HepG2 (cell line): ENCODE results near the gene SIVA1. TPM values are rescaled to one million over a fixed set of nuclear protein-coding genes. Genes with fewer than 3 reads are reported as not detected.
A peak's percentile ranks its signal among the peaks of the same experiment; 100 is the strongest.

Experiments
- ATAC-seq: fragments of 200-7000 bp; cut with Tn5 transposase; 3 replicates; pipeline ENCODE4 v1.9.1; 2020; ENCODE audit warnings: mild to moderate bottlenecking, moderate library complexity
- BruUV-seq: library from RNA; stranded (reverse); fragments of 400-500 nt; replicated peaks from 2 replicates; lab custom pipeline; 2021; lab: Mats Ljungman, UMichigan
- CTCF ChIA-PET: fragments of 300-600 bp; formaldehyde crosslinking; extraction: SDS; loops from one replicate; lab custom pipeline; 2021; ENCODE audit warnings: low total read pairs, inconsistent platforms, low intra/inter-chr PET ratio; lab: Yijun Ruan, JAX
- POLR2A ChIA-PET: fragments of 350-600 bp; sonication (Branson Sonifier 250); formaldehyde crosslinking; loops from one replicate; lab custom pipeline; 2020; ENCODE audit warnings: antibody characterized with exemption, inconsistent platforms; lab: Yijun Ruan, JAX
- DNase-seq: peaks from one replicate; pipeline ENCODE4 v3.0.0-alpha.2; 2015; ENCODE audit warnings: low spot score
- FAIRE-seq: peaks from 3 replicates; lab custom pipeline; 2011; peaks lifted over from hg19 to GRCh38; lab: Jason Lieb, UNC
- H2AFZ ChIP-seq: one replicate; pipeline ENCODE4 v1.6.1; 2011; ENCODE audit warnings: low read length, inconsistent platforms
- H3K27ac ChIP-seq: fragments of 300-600 bp; 3 replicates; pipeline ENCODE4 v1.8.0; 2011; ENCODE audit warnings: mixed run types, mild to moderate bottlenecking, mixed read lengths, low read length, inconsistent platforms; ENCODE audit not compliant: insufficient read depth; ENCODE audit errors: extremely low read length
- H3K27me3 ChIP-seq, 2 experiments: fragments of 200-600 bp in 1 of 2; 2 replicates in 1 of 2; 3 replicates in 1 of 2; pipeline versions ENCODE4 v1.6.0 to v1.8.0; 2011; ENCODE audit warnings: low read length in 2 of 2, mild to moderate bottlenecking in 2 of 2, moderate library complexity in 2 of 2, inconsistent platforms in 1 of 2; ENCODE audit not compliant: insufficient read depth in 2 of 2, control insufficient read depth in 1 of 2
- H3K36me3 ChIP-seq, 2 experiments: fragments of 200-600 bp in 1 of 2; replicated peaks in 1 of 2; 2 replicates in 1 of 2; 3 replicates in 1 of 2; pipeline versions ENCODE4 v1.5.1 to v1.8.0; 2011; ENCODE audit warnings: low read length in 2 of 2, inconsistent platforms in 1 of 2; ENCODE audit not compliant: insufficient read depth in 2 of 2, control insufficient read depth in 1 of 2
- H3K4me1 ChIP-seq: 2 replicates; pipeline ENCODE4 v1.5.1; 2012; ENCODE audit warnings: low read length, inconsistent platforms; ENCODE audit not compliant: insufficient read depth
- H3K4me2 ChIP-seq: 2 replicates; pipeline ENCODE4 v1.6.0; 2011; ENCODE audit warnings: low read depth, low read length, inconsistent platforms
- H3K4me3 ChIP-seq, 3 experiments: fragments of 200-600 bp in 1 of 3; sonication (generic), shearing (Covaris generic) in 1 of 3; replicated peaks in 1 of 3; 2 replicates each; pipeline ENCODE4 v1.5.1; 2011 to 2016; ENCODE audit warnings: low read length in 3 of 3, inconsistent platforms in 2 of 3, low read depth in 2 of 3, mild to moderate bottlenecking in 2 of 3, control low read depth in 1 of 3, mixed read lengths in 1 of 3; ENCODE audit not compliant: insufficient read depth in 1 of 3
- H3K79me2 ChIP-seq: one replicate; pipeline ENCODE4 v1.6.1; 2011; ENCODE audit warnings: low read length, inconsistent platforms; ENCODE audit not compliant: insufficient read depth
- H3K9ac ChIP-seq: 2 replicates; pipeline ENCODE4 v1.6.0; 2011; ENCODE audit warnings: mild to moderate bottlenecking, low read depth, low read length, inconsistent platforms; ENCODE audit not compliant: insufficient read depth
- H3K9me3 ChIP-seq: 2 replicates; pipeline ENCODE4 v1.5.1; 2012; ENCODE audit warnings: mild to moderate bottlenecking, low read length
- H4K20me1 ChIP-seq: 2 replicates; pipeline ENCODE4 v1.6.0; 2011; ENCODE audit warnings: inconsistent platforms, mild to moderate bottlenecking, low read length, moderate library complexity; ENCODE audit not compliant: insufficient read depth
- ATM ChIP-seq: fragments of 450-650 bp; IDR thresholded peaks from 2 replicates; pipeline ENCODE4 v1.7.1; 2017; ENCODE audit warnings: mild to moderate bottlenecking, borderline replicate concordance
- PHF20 ChIP-seq: sonication (generic); formaldehyde crosslinking; IDR thresholded peaks from 2 replicates; pipeline ENCODE4 v1.5.0; 2020; ENCODE audit warnings: mild to moderate bottlenecking, missing genetic modification reagents
- RBFOX2 ChIP-seq: fragments of 200-400 bp; formaldehyde crosslinking; IDR thresholded peaks from 2 replicates; pipeline ENCODE4 v1.6.1; 2017; ENCODE audit warnings: low read depth, mild to moderate bottlenecking, low read length
- REST ChIP-seq, 2 experiments: IDR thresholded peaks; 2 replicates each; pipeline ENCODE4 v1.6.1; 2011 to 2012; ENCODE audit warnings: low read length in 2 of 2, borderline replicate concordance in 1 of 2, low read depth in 1 of 2, mild to moderate bottlenecking in 1 of 2, moderate library complexity in 1 of 2
- SMYD3 ChIP-seq: sonication (generic); formaldehyde crosslinking; IDR thresholded peaks from 2 replicates; pipeline ENCODE4 v1.8.1; 2023; ENCODE audit warnings: mild to moderate bottlenecking, missing genetic modification reagents
- ZNF589 ChIP-seq: sonication (generic); formaldehyde crosslinking; conservative IDR thresholded peaks from 2 replicates; pipeline ENCODE4 v1.8.0; 2022; ENCODE audit warnings: mild to moderate bottlenecking, moderate library complexity, missing genetic modification reagents
- WGBS: methylation state at CpG from one replicate; pipeline ENCODE4 v1.1.6; 2017; ENCODE audit warnings: low lambda C conversion rate; 5-methylcytosine and 5-hydroxymethylcytosine counted together
- in situ Hi-C: cut with HindIII; loops from 2 replicates; pipeline ENCODE4 v1.10.0; 2017; ENCODE audit warnings: low pct_unique_long_range_greater_than_20kb; ENCODE audit not compliant: extremely low pct_ligation_motif_present
- intact Hi-C: fragments of 100-400 bp; cut with micrococcal nuclease; formaldehyde crosslinking; loops from one replicate; pipeline ENCODE4 v1.10.0; 2022; ENCODE audit not compliant: unreplicated experiment
- polyA plus RNA-seq, 8 experiments: library from polyadenylated mRNA; depleted of rRNA in 3 of 8; stranded (reverse) in 7 of 8; unstranded in 1 of 8; fragments of >200 nt; fragmentation: Illumina TruSeq in 4 of 8; extraction: Trizol in 4 of 8; gene quantifications; 2 replicates each; pipeline versions ENCODE4 v1.2.1 to v1.2.3, GENCODE V29; 2011 to 2016; ENCODE audit warnings: low read depth in 4 of 8, missing spikeins in 1 of 8, mixed read lengths in 1 of 8; ENCODE audit not compliant: insufficient read depth in 1 of 8
- total RNA-seq, 5 experiments: library from RNA; depleted of rRNA; stranded (reverse); fragments of >200 nt; fragmentation: Illumina TruSeq; extraction: Trizol; gene quantifications; 2 replicates each; pipeline ENCODE4 v1.2.3, GENCODE V29; 2016; ENCODE audit warnings: low read depth in 1 of 5

The SIVA1 gene
- total and polyA plus RNA-seq, 2 of the 13 experiments (the other 11 are each of a cell fraction or from before 2014, with no cell fraction given), result 123 to 186 TPM

GRCh38 chr14:104789752-104790743 is 37.1 kb downstream of the SIVA1 start:
- no peak for ATAC-seq
- H3K4me3 ChIP-seq, result no peak overlapping the region
- DNase-seq, result no peak
- no peak overlapping the region for H3K27ac ChIP-seq
- peaks cover 17% of the 10 kb centered on the region for H4K20me1 ChIP-seq
- FAIRE-seq, result no peak
- H3K9ac ChIP-seq, result no peak overlapping the region
- H3K79me2 ChIP-seq, result peaks cover 26% of the 10 kb centered on the region
- ChIA-PET POLR2A (no interaction called here), CTCF (no interaction called here)
- no TSS peak for BruUV-seq
- H2AFZ ChIP-seq, result no peak overlapping the region
- in situ Hi-C loops (no loop called here), intact Hi-C loops (no loop called here)
- no peaks in the 10 kb centered on the region for H3K9me3 ChIP-seq
- TF ChIP-seq ATM (no peak), ZNF589 (no peak), PHF20 (CRISPR knock-in tag) (no peak), SMYD3 (CRISPR knock-in tag) (no peak), RBFOX2 (peak; percentile 56), REST (IDR thresholded peaks at IDR 0.05; ENCODE audit: borderline replicate concordance in 1 of 2, low read depth in 1 of 2, low read length in 2 of 2) (no peak)
- H3K4me2 ChIP-seq, result no peak overlapping the region
- H3K27me3 ChIP-seq, result no peaks in the 10 kb centered on the region
- H3K36me3 ChIP-seq, result peaks cover 16 to 25% of the 10 kb centered on the region in 2 experiments; a peak in 3 of 5 replicates
- 96% methylated on average over 26 of the region's 31 CpGs for WGBS
- peaks cover 33% of the 10 kb centered on the region for H3K4me1 ChIP-seq
